Progenitor cell of endocrine pancreas (in vitro differentiated cells): Measurements from ENCODE around the gene SCYGR6. TPM values are rescaled to one million over a fixed set of nuclear protein-coding genes. Genes with fewer than 3 reads are reported as not detected.
A peak's percentile ranks its signal among the peaks of the same experiment; 100 is the strongest.

Experiments used
- DNase-seq: peaks from one replicate; pipeline ENCODE4 v3.0.0; 2021; ENCODE audit warnings: low spot score; ENCODE audit not compliant: unreplicated experiment
- H3K27ac Mint-ChIP-seq: 2 replicates; pipeline ENCODE4 v1.8.0; 2021; ENCODE audit warnings: mild to moderate bottlenecking, moderate library complexity, mixed read lengths
- H3K27me3 Mint-ChIP-seq: 2 replicates; pipeline ENCODE4 v1.8.0; 2021; ENCODE audit warnings: mixed read lengths
- H3K36me3 Mint-ChIP-seq: 2 replicates; pipeline ENCODE4 v1.8.0; 2022; ENCODE audit warnings: mixed read lengths; ENCODE audit not compliant: insufficient read depth
- H3K4me1 Mint-ChIP-seq: 2 replicates; pipeline ENCODE4 v1.8.0; 2021; ENCODE audit warnings: low read depth, mixed read lengths
- H3K4me3 Mint-ChIP-seq: 2 replicates; pipeline ENCODE4 v1.8.0; 2021; ENCODE audit warnings: low read depth, mild to moderate bottlenecking, moderate library complexity, mixed read lengths
- H3K9me3 Mint-ChIP-seq: 2 replicates; pipeline ENCODE4 v1.8.0; 2021; ENCODE audit warnings: low read depth, mixed read lengths
- CTCF ChIP-seq: fragments of 200-600 bp; sonication (generic); IDR thresholded peaks from one replicate; pipeline ENCODE4 v1.5.0; 2021; ENCODE audit warnings: antibody characterized with exemption, mild to moderate bottlenecking; ENCODE audit not compliant: unreplicated experiment
- long read RNA-seq: library from polyadenylated mRNA; unstranded; transcript quantifications from one replicate; pipeline ENCODE4 v2.0.0, GENCODE V29; 2020
- total RNA-seq: library from RNA; stranded (reverse); gene quantifications from 2 replicates; pipeline ENCODE4 v1.2.1, GENCODE V29; 2021

Gene SCYGR6, protein sequence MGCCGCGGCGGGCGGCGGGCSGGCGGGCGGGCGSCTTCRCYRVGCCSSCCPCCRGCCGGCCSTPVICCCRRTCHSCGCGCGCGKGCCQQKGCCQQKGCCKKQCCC
- total RNA-seq, result not detected in 2 replicates
- long read RNA-seq, result 0 reads

DNA sequence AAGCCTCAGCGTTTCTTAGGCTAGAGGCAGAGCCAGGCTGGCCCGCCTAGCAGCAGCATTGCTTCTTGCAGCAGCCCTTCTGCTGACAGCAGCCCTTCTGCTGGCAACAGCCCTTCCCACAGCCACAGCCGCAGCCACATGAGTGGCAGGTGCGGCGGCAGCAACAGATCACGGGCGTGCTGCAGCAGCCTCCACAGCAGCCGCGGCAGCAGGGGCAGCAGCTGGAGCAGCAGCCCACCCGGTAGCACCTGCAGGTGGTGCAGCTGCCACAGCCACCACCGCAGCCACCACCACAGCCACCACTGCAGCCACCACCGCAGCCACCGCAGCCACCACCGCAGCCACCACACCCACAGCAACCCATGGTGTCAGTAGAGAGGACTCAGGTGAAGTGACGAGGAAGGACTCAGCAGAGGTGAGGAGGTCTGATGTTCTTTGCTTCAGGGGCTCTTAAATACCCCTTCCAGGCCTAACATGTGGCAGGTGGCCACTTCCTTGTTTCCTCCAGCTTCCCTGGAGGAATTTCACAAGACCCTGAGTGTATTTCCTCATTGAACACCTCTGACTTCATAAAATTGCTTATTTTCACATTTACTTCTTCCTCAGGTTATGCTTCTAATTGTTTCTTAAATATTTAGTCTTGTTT, at the start of gene SCYGR6:
SCYGR6 (minus strand) TSS at position 364 of the 646 bp plus-strand sequence; CDS start at position 364, 0 bp downstream.
- no peaks in the 10 kb centered on the region for H3K27me3 Mint-ChIP-seq
- no peaks in the 10 kb centered on the region for H3K36me3 Mint-ChIP-seq
- H3K27ac Mint-ChIP-seq, result no peak within 1 kb of the TSS
- H3K9me3 Mint-ChIP-seq, result no peaks in the 10 kb centered on the region
- DNase-seq, result no peak
- no peak within 1 kb of the TSS for H3K4me3 Mint-ChIP-seq
- TF ChIP-seq CTCF, result no peak
- peaks cover 25% of the 10 kb centered on the region for H3K4me1 Mint-ChIP-seq

- DNase-seq, result no peak
- H3K4me3 Mint-ChIP-seq, result peak overlapping the region; percentile 20
- peak; percentile 48 for TF ChIP-seq CTCF
- no peak overlapping the region for H3K27ac Mint-ChIP-seq
- no peaks in the 10 kb centered on the region for H3K36me3 Mint-ChIP-seq
- peaks cover 26% of the 10 kb centered on the region for H3K4me1 Mint-ChIP-seq
- H3K27me3 Mint-ChIP-seq, result no peaks in the 10 kb centered on the region
- H3K9me3 Mint-ChIP-seq, result peaks cover 3% of the 10 kb centered on the region
These were observed 49.6 kb upstream of the SCYGR6 start for GRCh38 chr2:227774011-227774624.

DNA sequence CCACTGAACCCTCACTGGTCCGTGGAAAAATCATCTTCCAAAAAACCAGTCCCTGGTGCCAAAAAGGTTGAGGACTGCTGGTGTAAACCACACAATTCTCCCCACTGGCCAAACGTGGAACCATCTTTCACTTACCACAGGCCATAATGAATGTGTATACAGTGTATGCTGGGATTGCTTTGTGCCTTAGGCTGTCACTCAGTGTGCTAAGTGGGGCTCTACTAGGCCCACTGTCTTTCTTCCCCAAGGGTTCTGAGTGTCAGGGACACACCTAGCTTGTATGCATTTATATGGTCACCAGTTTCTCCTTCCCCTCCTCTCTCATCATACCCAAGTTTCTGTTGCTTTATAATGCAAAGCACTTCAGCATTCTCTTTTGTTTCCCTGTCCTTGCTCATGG, 48.4 kb upstream of the SCYGR6 start:
- Mint-ChIP-seq H3K4me3 (no peak overlapping the region), H3K4me1 (peaks cover 26% of the 10 kb centered on the region), H3K9me3 (no peaks in the 10 kb centered on the region), H3K27ac (no peak overlapping the region), H3K27me3 (no peaks in the 10 kb centered on the region), H3K36me3 (no peaks in the 10 kb centered on the region)
- TF ChIP-seq CTCF, result no peak
- DNase-seq, result no peak

GRCh38 chr2:227772197-227772661, 47.7 kb upstream of the SCYGR6 start:
- no peak overlapping the region for H3K4me3 Mint-ChIP-seq
- no peak for DNase-seq
- no peaks in the 10 kb centered on the region for H3K36me3 Mint-ChIP-seq
- no peaks in the 10 kb centered on the region for H3K9me3 Mint-ChIP-seq
- TF ChIP-seq CTCF, result no peak
- H3K27me3 Mint-ChIP-seq, result no peaks in the 10 kb centered on the region
- peaks cover 26% of the 10 kb centered on the region for H3K4me1 Mint-ChIP-seq
- peak overlapping the region; percentile 17 for H3K27ac Mint-ChIP-seq

- Mint-ChIP-seq H3K36me3 (no peaks in the 10 kb centered on the region), H3K27me3 (no peaks in the 10 kb centered on the region), H3K4me1 (peaks cover 19% of the 10 kb centered on the region), H3K4me3 (no peak overlapping the region), H3K27ac (no peak overlapping the region), H3K9me3 (no peaks in the 10 kb centered on the region)
- DNase-seq, result no peak
- no peak for TF ChIP-seq CTCF
These were observed 43.3 kb upstream of the SCYGR6 start for GRCh38 chr2:227767830-227768229.
